HTERT RPE-1 (cell line): ENCODE data around the gene AANAT.

ENCODE experiments used
- in situ Hi-C: fragments of 300-500 bp; cut with MboI; formaldehyde crosslinking; loops from 4 replicates; pipeline ENCODE4 v1.14.3; 2020; ENCODE audit warnings: low sequenced_read_pairs

The AANAT gene

DNA sequence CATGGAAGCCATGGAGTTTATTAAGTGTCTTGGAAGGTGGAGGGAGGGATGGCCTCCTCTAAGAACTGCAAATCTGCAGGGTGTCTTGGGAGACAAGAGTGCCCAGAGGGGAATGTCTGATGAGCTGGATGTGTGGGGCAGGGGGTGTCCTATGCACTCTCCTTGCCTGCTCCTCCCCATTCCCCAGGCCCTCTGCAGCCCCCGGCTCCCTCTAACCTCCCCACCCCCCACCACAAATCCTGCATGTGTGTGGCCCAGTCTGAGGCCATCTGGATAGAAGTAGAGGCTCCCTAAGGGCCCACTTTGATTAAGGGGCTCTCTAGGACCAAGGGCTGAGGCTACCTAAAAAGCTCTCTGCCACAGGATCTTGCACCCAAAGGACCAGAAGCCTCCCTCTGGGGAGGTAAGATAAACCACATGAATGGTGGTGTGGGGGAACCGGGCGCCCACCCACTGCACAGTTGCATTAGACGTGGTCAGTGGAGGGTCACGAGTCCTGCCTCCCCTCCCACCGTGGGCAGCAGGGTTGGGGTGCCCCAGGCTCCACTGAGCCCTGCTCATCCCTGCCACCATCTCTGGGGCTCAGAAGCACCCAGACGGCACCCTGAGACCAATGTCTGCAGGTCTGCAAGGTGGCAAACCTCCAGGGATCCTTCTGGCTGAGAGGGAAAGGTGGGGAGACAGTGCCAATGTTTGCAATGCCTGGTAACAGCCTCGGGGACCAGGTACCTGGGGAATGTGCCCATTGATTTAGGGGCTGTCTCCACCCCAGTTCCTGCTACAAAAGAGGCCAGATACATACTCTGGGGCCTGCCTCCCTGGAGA is 618 bp downstream of the AANAT start:
- in situ Hi-C loops = no loop called here

DNA sequence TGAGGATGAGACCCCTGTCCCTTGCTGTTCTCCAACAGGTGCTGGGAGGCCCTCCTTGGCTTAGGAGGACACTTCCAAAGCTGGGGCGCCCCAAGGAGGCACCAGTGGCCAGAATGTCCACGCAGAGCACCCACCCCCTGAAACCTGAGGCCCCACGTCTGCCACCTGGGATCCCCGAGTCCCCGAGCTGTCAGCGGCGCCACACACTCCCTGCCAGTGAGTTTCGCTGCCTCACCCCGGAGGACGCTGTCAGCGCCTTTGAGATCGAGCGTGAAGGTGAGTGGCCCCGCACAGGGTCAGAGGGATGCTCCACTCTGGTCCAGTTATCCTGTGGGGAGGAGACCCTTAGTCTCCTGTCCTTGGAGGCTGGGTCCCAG is 1.2 kb downstream of the AANAT start:
- in situ Hi-C loops = no loop called here

DNA sequence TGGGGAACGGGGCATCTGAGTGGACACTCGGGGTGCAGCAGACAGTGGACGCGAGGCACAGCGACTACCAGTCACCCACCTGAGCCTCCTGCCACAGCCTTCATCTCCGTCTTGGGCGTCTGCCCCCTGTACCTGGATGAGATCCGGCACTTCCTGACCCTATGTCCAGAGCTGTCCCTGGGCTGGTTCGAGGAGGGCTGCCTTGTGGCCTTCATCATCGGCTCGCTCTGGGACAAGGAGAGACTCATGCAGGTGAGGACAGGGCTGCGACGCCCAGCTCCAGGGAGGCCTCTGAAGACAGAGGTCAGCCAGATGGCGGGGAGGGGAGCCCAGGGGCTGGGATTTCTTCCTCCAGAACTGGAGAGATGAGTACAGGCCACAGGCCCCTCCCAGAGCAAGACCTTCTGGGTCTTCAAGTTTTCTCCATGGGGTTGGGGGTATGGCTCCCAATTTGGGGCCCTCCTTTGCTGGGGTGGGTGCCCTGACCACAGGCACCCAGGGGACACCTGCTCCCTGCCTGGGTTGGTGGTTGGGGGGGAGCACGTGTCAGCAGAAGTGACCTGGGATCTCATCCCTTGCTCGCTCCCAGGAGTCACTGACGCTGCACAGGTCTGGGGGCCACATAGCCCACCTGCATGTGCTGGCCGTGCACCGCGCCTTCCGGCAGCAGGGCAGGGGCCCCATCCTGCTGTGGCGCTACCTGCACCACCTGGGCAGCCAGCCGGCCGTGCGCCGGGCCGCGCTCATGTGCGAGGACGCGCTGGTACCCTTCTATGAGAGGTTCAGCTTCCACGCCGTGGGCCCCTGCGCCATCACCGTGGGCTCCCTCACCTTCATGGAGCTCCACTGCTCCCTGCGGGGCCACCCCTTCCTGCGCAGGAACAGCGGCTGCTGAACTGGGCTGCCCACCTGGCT is 1.9 kb downstream of the AANAT start:
- in situ Hi-C loops = no loop called here

DNA sequence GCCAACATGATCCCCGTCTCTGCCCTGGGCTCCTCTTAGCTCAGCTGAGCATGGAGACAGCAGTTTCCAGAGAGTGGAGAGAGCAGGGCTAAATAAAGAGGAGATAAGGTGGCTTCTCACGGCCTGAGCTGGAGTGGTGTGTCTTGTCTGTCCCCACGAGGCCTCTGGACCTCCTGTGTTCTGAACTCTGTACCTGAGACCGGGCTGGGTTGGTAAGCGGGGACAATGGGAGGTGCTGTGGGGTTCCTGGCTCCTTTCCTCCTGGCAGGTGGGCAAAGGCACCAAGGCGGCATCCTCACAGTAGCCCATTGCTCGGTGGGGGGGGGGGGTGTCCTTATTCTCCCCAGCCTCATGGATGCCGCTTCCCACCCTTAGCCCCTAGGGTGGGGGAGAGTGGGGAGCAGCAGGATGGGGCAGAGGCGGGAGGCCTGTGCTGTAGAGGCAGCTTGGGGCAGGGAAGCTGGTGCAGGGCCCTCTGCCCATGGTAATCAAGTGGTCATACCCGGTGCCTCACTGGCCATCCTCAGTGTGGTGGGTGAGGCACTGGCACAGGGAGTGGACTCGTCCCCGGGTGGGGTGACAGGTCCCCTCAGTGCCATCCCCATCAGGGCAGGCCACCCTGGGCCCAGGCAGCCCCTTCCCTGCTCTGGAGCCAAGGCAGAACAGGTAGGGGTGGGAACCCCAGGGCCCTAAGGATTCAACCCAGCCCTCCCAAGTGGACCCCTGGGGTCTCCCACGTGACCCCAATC is 2.8 kb downstream of the AANAT start:
- in situ Hi-C loops = no loop called here

DNA sequence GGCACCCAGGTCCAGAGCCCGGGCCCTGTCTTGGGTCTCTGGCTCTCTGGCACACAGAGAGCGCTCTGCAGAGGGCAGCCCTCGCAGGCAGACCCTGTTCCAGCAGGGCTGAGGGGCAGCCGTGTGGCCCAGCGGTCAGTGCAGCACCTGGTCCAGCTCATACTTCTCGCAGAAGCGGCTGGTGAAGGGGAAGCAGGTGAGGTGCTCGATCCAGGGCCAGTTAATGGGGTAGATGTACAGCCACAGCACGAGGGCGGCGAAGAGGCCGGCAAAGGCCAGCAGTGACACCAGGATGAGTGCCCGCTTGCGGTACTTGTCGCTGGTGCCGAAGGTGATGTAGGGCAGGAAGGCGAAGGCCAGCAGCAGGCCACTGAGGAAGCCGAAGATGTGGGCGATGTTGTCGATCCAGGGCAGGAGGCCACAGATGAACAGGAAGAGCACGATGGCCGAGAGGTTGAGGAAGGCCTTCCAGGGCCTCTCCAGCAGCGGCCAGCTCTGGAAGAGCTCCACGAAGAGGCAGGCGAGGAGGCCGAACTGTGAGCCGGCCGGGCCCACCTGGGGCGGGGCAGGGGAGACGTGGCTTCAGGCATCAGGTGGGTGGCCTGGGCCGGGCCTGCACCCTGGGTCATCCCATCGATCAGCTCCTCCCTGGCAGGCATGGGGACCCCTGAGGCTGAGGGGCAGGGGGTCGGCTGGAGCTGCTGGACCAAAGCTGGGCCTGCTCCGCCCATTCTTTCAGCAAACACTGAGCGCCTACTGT is 4.3 kb downstream of the AANAT start:
- in situ Hi-C loops = no loop called here

DNA sequence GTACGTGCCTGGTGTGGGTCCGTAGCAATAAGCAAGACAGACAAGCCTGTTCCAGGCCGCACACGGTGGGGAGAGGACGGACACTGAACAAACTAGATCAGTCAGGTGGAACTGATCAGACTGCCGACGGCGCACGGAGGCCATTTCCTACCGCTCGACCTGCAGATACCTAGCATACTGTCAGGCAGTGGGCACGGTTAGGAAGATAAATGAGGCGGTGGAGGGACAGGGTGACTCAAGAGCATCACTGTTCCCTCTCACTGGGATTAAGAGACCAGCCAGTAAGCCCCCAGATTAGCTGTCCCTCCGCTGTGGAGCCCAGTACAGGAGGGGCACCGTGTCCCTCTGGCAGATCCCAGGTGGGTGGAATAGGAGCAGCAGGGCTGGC is 4.8 kb downstream of the AANAT start:
- in situ Hi-C loops = no loop called here

DNA sequence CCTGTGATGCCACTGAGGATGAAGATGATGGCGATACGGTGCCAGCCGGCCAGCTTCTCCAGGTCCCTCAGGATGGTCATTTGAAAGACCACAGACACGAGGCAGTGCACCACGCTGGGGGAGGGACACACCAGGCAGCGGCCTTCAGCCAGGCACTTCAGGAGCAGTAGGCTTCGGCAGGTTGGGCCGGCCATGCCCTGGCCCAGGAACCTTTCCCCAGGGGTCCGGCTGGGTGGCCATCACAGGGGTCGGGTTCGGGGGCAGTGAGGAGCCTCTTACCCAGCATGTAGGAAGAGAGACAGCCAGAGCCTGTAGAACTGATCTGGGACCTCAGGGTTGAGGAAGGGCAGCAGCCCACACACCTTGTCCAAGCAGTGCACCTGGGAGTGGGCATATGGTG is 5.3 kb downstream of the AANAT start:
- in situ Hi-C loops = no loop called here

DNA sequence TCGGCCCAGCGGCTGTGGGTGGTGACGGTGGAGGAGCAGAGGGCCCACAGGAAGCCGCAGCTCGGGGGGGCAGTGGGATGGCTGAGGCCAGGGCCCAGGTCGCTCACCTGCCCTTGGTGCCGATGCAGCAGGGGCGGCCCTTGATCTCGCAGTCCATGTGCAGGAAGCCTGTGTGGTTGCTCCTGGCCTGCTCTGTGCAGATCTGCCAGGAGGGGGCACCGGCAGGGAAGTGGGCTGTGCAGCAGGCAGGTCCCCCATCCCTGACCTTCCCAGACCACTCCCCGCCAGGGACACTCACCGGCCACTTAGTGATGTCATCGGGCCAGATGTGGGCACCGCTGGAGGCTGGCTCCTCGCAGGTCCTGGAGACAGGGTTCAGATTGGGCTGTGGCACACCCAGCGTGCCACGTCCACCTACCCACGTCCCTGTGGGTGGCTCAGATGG is 6.2 kb downstream of the AANAT start:
- in situ Hi-C loops = no loop called here

DNA sequence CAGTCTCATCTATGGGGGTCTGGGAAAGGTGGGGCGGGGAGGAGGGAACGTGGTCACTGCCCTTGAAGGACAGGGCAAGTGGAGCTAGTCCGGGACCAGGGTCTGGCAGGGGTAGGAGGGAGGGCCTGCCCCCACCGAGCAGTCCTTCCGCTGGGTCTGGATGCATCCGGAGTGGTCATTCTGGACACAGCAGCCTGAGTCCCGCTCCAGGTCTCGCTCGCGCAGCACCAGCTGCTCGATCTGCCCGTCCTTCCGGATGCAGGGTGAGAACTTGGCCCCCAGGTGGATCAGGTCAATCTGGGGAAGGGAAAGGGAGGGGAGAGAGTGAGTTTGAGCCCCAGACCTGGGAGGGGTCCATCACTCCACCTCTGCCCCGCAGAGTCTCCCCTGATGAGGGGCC is 6.8 kb downstream of the AANAT start:
- in situ Hi-C loops = no loop called here

DNA sequence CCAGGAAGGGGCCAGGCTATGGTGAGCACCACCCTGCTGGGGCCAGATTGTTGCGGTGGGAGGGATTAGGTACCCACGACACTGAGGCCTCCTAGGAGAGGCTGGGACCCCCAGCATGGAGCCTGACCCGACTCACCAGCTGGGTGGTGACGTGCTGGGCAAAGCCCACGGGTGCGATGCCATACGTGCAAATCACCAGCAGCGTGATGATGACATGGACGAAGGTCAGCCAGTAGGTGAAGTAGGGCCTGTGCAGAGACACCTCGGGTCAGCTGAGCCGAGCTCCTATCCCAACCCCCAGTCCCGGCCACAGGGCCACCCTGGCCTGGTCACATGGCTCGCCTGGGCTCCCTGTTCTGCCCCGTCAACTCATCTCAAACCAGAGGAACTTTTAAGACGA is 7.5 kb downstream of the AANAT start:
- in situ Hi-C loops = no loop called here

DNA sequence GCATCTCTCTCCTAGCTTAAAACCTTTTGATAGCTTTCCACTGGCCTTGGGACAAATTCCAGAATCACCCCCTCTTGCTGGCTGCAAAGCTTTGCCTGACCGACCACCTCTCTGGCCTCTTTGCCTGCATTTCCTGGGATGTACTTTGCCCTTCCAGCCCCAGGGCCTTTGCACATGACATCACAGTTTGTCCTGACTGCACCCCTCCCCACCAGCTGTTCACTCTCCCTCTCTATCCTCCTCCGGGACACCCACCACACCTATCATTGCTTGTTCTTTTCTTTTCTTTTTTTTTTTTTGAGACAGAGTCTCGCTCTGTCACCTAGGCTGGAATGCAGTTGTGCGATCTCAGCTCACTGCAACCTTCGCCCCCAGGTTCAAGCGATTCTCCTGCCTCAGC is 7.9 kb downstream of the AANAT start:
- in situ Hi-C loops = no loop called here

DNA sequence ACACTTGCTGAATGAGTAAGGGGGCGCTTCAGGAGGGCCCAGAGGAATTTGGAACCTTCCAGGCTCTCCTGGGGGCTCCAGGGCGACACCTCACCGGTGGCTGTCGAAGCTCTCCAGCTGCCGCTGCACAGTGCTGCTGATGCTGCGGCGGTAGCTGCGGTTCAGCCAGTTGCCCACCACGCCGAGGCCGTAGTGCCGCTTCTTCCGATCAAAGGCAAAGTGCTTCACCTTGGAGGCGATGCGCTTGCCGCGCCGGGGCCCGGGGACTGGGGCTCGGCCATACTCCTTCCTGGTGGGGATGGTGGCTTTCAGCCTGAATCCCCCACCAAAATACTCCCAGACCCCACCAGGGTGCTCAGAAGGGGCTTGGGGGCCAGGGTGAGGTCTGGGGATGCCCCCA is 9.3 kb downstream of the AANAT start:
- in situ Hi-C loops = no loop called here

DNA sequence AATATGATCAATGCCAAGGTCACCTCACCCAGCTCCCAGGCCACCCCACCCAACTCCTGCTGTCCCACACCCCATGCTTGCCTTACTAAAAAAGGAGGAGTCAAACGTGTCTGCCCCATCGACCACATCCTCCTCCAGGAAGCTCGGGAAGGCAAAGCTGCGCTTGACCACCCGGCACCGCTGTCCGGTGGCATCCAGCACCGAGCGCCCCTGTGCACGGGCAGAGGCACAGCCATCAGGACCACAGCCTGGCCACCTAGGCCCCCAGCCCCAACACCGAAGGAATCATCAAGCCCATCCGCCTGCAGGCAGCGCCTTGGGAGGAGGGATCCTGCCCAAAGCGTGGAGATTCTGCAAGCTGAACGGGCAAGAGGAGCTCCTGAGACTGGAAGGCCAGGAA is 10.2 kb downstream of the AANAT start:
- in situ Hi-C loops = no loop called here

DNA sequence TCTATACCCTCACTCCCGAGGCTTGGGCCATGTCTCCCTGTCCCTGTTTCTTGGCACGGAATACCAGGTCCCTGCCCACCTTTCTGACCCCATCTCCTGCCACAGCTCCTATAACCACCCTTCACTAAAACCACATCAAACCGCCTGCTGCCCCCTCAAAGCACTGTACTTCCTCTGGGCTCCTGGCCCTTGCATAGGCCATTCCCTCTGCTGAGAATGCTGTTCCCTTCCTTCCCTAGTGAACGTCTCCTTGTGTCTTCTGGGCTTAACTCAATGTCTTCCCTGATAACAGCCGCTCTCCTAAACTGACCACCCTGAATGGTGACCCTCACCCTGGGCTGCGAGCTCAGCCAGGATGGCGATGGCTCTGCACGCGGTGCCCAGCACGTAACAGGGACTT is 10.7 kb downstream of the AANAT start:
- in situ Hi-C loops = no loop called here

DNA sequence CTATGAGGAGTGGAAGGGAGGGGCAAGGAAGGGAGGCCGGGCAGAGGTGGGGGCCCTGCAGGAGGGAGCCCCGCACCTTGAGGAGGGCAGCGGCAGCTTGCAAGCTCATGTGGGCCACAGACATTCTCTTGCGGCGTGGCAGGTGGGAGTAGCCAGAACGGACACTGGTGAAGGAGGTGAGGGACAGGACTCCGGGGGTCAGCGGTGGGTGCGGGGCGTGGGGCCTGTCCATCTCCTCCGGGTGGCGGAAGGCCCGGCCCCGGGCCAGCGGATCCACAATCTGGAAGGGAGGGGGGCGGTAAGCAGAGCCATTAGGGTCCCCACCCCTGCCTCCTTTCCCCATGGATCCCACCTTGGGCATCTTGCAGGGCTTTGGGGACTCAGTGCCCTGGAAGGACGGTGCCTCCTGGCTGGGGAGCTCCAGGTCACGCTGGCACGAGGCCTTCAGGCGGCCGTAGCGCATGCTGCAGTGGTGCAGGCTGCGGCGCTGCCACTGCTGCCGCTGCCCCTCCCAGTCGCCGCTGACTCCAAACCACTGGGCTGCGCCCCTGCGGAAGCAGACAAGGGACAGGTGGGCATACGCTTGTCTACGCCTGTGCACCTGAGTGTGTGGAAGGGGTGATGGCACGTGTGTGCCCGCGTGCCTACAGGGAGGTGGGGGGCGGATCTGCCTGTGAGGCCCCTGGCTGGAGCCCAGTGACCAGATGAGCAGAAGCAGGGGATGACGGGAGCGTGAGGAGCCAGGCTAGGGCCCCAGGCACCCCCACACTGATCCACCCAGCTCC is 11.5 kb downstream of the AANAT start:
- in situ Hi-C loops = no loop called here

DNA sequence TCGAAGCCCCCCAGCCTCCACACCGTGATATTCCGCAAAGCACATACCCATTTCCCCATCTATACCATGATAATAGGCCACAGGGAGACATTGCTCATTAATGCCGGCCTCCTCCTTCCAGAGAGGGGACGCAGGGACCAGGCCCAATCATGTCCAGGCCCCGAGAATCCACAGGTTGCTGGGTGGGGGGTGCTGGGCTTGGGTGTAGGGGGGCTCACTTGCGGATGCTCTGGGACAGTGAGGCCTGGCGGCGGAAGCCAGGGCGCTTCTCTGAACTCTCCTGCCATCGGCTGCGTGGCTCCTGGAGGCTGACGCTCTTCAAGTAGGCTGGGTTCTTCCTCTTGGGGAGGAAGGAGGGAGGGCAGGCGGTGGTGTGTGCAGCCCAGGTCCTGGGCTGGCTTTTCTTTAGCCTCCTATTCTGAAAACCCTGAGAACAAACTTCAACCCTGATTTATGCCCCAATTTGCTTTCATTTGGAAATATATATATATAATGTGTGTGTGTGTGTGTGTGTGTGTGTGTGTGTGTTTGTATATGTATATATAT is 12.2 kb downstream of the AANAT start:
- in situ Hi-C loops = no loop called here

DNA sequence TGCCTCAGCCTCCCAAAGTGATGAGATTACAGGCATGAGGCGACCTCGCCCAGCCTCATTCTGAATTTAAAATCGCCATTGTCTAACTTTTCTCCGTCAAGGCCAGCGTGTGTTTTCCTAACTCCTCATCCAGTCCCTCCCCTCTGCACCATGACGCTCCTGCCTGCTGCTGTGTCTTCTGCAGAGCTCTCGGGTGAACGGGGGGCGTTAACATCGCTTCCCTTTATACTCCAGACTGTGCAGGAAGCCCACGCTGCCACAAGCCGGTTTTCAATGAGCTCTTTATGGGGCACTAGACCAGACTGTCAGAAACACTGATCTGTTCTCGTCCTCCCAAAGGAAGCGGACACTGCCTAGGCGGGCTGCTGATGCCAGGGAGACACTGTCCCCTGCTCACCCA is 13.2 kb downstream of the AANAT start:
- in situ Hi-C loops = no loop called here

DNA sequence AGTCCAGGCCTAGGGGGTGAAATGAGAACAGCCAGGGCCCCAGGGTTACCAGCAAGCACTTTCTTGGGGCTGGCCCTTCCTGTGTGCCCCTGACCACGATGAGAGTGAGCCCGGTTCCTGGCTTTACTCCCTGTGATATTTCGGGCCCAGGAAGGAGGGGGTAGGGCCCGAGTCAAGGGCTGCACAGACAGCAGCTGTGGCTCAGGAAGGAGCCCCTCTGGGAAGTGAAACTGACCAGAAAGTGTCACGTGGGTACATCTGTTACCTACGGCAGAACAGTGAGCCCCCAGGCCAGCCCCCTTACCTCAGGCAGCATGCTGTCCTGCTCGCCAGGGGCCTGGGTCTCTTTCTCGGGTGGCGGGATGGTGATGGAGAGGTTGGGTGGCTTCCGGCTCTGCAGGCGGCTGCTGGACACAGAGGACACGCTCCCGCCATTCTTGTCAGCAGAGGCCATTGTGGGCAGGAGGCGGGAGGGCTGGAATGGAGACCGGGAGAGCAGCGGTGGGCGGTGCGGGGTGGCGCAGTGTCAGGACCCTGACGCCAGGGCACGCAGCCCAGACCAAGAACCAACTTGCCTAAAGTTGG is 13.8 kb downstream of the AANAT start:
- in situ Hi-C loops = no loop called here

DNA sequence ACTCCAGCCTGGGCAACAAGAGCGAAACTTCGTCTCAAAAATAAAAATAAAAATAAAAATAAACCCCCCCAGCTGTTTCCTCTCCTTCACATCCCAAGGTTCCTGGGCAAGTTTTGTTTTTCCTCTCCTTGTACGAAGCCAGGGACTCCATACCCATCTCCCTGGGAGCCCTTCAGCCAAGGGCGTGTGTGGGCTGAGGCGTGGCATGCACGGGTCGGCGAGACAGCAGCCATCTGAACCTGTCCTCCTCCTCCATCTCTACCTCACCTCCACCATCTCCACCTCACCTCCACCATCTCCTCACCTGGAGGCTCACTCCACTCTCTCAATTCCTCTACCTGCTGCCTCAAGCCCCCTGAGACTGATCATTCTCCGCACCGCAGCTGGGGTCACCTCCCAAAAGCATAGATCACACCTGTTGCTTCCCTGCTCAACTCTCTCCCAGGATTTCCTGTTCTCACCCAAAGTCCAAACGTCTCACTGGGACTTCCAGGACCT is 16.9 kb downstream of the AANAT start:
- in situ Hi-C loops = no loop called here
